ENCODE data around the gene SOAT1.
"Not testable (repeated sequence)": the region's sequence is repeated elsewhere in the genome, so short reads cannot be mapped to it uniquely, and the experiment has no call there.

Gene SOAT1

DNA sequence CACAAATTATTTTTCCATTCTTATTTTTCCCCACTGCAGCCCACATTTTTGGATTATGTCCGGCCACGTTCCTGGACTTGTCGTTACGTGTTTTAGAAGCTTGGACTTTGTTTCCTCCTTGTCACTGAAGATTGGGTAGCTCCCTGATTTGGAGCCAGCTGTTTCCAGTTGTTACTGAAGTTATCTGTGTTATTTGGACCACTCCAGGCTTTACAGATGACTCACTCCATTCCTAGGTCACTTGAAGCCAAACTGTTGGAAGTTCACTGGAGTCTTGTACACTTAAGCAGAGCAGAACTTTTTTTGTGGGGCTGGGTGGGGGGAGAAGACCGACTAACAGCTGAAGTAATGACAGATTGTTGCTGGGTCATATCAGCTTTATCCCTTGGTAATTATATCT is 59.9 kb downstream of the SOAT1 start:
- H3K36me3 ChIP-seq (ENCODE audit: insufficient read depth, low read length): peaks cover 39% of the 10 kb centered on the region
- TF ChIP-seq EZH2phosphoT487 (IDR thresholded peaks at IDR 0.05; ENCODE audit: borderline replicate concordance): no peak
- TF ChIP-seq, protein P1, sequence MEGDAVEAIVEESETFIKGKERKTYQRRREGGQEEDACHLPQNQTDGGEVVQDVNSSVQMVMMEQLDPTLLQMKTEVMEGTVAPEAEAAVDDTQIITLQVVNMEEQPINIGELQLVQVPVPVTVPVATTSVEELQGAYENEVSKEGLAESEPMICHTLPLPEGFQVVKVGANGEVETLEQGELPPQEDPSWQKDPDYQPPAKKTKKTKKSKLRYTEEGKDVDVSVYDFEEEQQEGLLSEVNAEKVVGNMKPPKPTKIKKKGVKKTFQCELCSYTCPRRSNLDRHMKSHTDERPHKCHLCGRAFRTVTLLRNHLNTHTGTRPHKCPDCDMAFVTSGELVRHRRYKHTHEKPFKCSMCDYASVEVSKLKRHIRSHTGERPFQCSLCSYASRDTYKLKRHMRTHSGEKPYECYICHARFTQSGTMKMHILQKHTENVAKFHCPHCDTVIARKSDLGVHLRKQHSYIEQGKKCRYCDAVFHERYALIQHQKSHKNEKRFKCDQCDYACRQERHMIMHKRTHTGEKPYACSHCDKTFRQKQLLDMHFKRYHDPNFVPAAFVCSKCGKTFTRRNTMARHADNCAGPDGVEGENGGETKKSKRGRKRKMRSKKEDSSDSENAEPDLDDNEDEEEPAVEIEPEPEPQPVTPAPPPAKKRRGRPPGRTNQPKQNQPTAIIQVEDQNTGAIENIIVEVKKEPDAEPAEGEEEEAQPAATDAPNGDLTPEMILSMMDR (conservative IDR thresholded peaks at IDR 0.05; ENCODE audit: low read length): no peak
- no peak overlapping the region for H3K4me2 ChIP-seq (ENCODE audit: low read depth, low read length, poor library complexity, severe bottlenecking)
- no peak overlapping the region for H2AFZ ChIP-seq (ENCODE audit: low read length)
- H3F3A ChIP-seq (ENCODE audit: low read depth): no peaks in the 10 kb centered on the region
- no peaks in the 10 kb centered on the region for H3K9me2 ChIP-seq (replicated peaks; ENCODE audit: low read depth, low read length)
- H3K9me3 ChIP-seq (ENCODE audit: insufficient read depth, low read depth, low read length): no peaks in the 10 kb centered on the region
- H3K79me2 ChIP-seq (ENCODE audit: insufficient read depth, low read length): no peaks in the 10 kb centered on the region
- no peaks in the 10 kb centered on the region for H4K20me1 ChIP-seq (ENCODE audit: insufficient read depth, low read length, poor library complexity, severe bottlenecking)
- no peak overlapping the region for H3K9ac ChIP-seq (ENCODE audit: low read depth, low read length, poor library complexity, severe bottlenecking)
- H3K4me3 ChIP-seq (ENCODE audit: low read length, poor library complexity, severe bottlenecking): no peak overlapping the region
- H3K27me3 ChIP-seq (ENCODE audit: insufficient read depth, low read length, poor library complexity, severe bottlenecking): no peaks in the 10 kb centered on the region
- H3K4me1 ChIP-seq (ENCODE audit: insufficient read depth, low read length, poor library complexity, severe bottlenecking): no peaks in the 10 kb centered on the region

DNA sequence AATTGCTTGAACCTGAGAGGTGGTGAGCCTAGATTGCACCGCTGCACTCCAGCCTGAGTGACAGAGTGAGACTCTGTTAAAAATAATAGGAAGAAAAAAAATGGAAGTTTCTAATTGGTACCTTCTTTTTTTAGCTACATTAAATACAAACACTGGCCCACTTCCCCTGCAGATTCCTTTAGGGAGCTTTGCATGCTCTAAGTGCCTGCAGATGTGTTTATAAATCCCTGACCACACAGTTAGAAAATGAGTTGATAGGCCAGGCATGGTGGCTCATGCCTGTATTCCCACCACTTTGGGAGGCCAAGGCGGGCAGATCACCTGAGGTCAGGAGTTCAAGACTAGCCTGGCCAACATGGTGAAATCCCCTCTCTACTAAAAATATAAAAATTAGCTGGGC is 68.0 kb downstream of the SOAT1 start:
- not testable (repeated sequence) for H3K4me3 ChIP-seq (ENCODE audit: low read length, poor library complexity, severe bottlenecking); H3K36me3 ChIP-seq (ENCODE audit: insufficient read depth, low read length); H3F3A ChIP-seq (ENCODE audit: low read depth); H3K27me3 ChIP-seq (ENCODE audit: insufficient read depth, low read length, poor library complexity, severe bottlenecking); H3K4me2 ChIP-seq (ENCODE audit: low read depth, low read length, poor library complexity, severe bottlenecking); H4K20me1 ChIP-seq (ENCODE audit: insufficient read depth, low read length, poor library complexity, severe bottlenecking); H3K9me2 ChIP-seq (replicated peaks; ENCODE audit: low read depth, low read length); H3K9me3 ChIP-seq (ENCODE audit: insufficient read depth, low read depth, low read length); H3K9ac ChIP-seq (ENCODE audit: low read depth, low read length, poor library complexity, severe bottlenecking); H2AFZ ChIP-seq (ENCODE audit: low read length); H3K79me2 ChIP-seq (ENCODE audit: insufficient read depth, low read length); H3K4me1 ChIP-seq (ENCODE audit: insufficient read depth, low read length, poor library complexity, severe bottlenecking)

DNA sequence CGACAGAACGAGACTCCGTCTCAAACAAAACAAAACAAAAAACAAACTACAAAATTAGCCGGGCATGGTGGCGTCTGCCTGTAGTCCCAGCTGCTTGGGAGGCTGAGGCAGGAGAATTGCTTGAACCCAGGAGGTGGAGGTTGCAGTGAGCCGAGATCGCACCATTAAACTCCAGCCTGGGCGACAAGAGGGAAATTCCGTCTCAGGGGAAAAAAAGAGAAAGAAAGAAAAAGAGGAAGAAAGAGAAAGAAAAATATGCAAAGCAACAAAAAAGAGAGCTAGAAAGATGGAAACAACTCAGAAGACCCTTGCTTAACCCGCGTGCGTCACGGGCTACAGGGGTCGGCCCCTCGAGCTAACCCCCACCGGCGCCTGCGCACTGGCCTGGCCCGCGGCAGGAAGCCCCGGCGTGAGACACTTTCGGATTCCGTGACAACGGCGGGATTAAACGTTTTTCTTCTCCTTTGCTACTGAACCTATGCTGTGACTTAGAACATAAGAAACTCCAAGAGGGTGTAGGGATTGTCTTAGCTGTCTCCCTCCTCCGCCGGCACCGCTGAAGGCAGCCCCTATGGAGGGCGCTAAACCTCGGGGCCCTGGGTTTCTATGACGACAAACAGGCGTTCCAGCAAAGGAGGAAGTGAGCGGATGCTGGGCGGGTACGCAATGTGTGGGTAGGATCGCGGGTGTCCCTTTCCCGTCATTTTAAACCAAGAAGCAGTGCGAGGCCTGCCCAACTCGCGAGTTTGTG is 71.9 kb downstream of the SOAT1 start, which contains the start of gene AXDND1:
TSS of gene AXDND1 (plus strand) at position 630 of the 751 bp plus-strand sequence. CDS start 539 bp downstream, outside the sequence.
- no peaks in the 10 kb centered on the region for H3K36me3 ChIP-seq (ENCODE audit: insufficient read depth, low read length)
- H3K79me2 ChIP-seq (ENCODE audit: insufficient read depth, low read length): no peaks in the 10 kb centered on the region
- peak within 1 kb of the TSS; percentile 80 for H3K4me3 ChIP-seq (ENCODE audit: low read length, poor library complexity, severe bottlenecking)
- peak within 1 kb of the TSS; percentile 64 for H3K9ac ChIP-seq (ENCODE audit: low read depth, low read length, poor library complexity, severe bottlenecking)
- H3K4me2 ChIP-seq (ENCODE audit: low read depth, low read length, poor library complexity, severe bottlenecking): peak within 1 kb of the TSS; percentile 79
- H3K27me3 ChIP-seq (ENCODE audit: insufficient read depth, low read length, poor library complexity, severe bottlenecking): no peaks in the 10 kb centered on the region
- TF ChIP-seq EZH2phosphoT487 (IDR thresholded peaks at IDR 0.05; ENCODE audit: borderline replicate concordance): no peak
- TF ChIP-seq, protein P1 (conservative IDR thresholded peaks at IDR 0.05; ENCODE audit: low read length): no peak
- no peaks in the 10 kb centered on the region for H3K9me3 ChIP-seq (ENCODE audit: insufficient read depth, low read depth, low read length)
- peak within 1 kb of the TSS; percentile 96 for H2AFZ ChIP-seq (ENCODE audit: low read length)
- no peaks in the 10 kb centered on the region for H3K9me2 ChIP-seq (replicated peaks; ENCODE audit: low read depth, low read length)
- H4K20me1 ChIP-seq (ENCODE audit: insufficient read depth, low read length, poor library complexity, severe bottlenecking): no peaks in the 10 kb centered on the region
- peaks cover 8% of the 10 kb centered on the region for H3K4me1 ChIP-seq (ENCODE audit: insufficient read depth, low read length, poor library complexity, severe bottlenecking)
- H3F3A ChIP-seq (ENCODE audit: low read depth): no peaks in the 10 kb centered on the region

Measured in Loucy (cell line).